Epithelial cell of esophagus (primary cell): ENCODE results near the gene PODXL2.
A peak's percentile ranks its signal among the peaks of the same experiment; 100 is the strongest.

Experiments
- DNase-seq: peaks from one replicate; pipeline ENCODE4 v3.0.0; 2010; ENCODE audit warnings: low read depth
- H3K4me3 ChIP-seq: 2 replicates; pipeline ENCODE4 v1.5.1; 2011; ENCODE audit warnings: mild to moderate bottlenecking, low read length, control low read depth
- TF ChIP-seq, protein P1 (sequence below): IDR thresholded peaks from 2 replicates; pipeline ENCODE4 v1.5.1; 2011; ENCODE audit warnings: low read depth, mild to moderate bottlenecking, low read length, control low read depth, inconsistent platforms; ENCODE audit not compliant: insufficient read depth; ENCODE audit errors: missing control alignments

The PODXL2 gene

DNA sequence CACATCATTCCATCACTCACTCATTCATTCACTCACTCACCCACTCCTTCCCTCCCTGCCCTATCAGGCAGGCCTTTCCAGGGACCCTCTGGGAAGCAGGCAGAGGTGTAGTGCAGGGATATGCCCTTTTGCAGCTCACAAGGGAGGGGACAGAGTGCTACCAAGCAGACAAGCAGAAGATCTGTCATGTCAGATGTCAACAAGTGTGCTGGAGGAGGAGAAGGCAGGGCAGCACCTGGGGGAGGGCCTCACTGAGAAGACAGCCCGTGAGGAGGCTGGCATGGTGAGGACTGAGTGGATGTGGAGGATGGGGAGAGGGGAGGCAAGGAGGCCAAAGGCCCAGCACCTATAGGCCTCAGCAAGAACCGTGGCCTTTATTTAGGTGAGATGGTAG is 59.0 kb downstream of the PODXL2 start:
- no peak for DNase-seq
- TF ChIP-seq, protein P1, sequence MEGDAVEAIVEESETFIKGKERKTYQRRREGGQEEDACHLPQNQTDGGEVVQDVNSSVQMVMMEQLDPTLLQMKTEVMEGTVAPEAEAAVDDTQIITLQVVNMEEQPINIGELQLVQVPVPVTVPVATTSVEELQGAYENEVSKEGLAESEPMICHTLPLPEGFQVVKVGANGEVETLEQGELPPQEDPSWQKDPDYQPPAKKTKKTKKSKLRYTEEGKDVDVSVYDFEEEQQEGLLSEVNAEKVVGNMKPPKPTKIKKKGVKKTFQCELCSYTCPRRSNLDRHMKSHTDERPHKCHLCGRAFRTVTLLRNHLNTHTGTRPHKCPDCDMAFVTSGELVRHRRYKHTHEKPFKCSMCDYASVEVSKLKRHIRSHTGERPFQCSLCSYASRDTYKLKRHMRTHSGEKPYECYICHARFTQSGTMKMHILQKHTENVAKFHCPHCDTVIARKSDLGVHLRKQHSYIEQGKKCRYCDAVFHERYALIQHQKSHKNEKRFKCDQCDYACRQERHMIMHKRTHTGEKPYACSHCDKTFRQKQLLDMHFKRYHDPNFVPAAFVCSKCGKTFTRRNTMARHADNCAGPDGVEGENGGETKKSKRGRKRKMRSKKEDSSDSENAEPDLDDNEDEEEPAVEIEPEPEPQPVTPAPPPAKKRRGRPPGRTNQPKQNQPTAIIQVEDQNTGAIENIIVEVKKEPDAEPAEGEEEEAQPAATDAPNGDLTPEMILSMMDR: no peak
- H3K4me3 ChIP-seq: no peak overlapping the region

DNA sequence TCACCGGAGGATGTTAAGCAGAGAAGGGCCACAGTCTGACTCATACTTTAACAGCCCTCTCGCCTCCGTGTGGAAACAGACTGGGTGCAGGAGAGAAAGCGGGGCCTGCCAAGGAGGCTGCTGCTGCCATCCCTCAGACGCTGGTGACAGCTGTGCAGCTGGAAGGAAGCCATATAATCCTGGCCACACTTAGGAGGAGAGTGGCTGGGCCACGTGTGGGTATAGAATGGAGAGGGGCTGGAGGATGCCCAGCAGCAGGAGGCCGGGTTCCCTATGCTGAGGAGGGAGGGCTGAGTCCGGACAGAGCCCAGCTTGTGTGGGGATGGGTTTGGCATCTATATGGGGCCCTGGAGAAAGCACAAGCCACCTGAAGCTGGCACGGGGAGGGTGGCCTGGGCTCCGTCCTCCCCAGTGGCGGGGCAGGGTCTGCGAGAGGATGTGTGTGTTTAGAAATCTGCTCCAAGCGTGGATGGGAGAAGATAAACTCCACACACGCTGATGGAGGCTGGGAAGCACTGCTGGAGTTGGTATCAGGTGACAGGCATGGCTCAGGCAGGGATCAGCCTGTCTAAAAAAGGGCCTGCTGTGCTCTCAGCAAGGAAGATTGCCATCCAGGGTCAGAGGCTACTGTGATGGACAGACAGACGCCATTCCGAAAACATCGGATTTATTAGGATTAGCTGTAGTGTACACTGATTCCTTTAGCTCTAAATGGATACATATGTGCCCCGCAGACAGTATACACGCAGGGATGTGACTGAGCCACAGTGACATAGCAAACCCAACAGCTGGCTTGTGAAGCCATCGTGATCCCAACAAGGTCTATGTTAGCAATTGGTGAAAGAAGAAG is 59.7 kb downstream of the PODXL2 start:
- H3K4me3 ChIP-seq: no peak overlapping the region
- TF ChIP-seq, protein P1: no peak
- DNase-seq: no peak

DNA sequence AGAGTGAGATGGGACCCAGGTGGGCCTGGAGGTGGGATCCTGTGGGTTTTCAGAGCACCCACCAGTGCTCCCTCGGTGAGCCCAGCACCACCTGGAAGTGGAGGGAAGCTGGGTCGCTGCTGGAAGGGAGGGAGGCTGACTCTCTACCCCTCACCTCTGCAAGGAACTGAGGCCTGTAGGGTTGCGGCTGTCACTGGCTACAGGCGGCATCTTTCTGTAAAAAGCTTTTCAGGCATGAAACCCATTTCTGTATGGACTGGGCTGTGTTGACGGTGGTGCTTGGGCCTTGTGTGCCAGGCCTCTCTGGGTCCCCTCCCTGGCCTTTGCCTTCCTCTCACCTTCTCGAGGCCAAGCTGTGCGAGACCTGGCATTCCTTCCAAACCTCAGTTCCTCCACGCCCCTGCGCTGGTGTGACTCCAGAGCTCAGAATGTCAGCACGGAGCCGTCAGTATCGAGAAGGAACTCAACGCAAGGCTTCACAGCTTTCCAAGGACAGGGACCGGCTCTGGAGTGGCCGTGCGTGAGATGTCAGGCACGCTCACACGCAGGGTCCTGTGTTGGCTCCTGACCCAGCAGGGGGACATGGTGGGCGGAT is 60.4 kb downstream of the PODXL2 start:
- DNase-seq: no peak
- TF ChIP-seq, protein P1: no peak
- H3K4me3 ChIP-seq: no peak overlapping the region

DNA sequence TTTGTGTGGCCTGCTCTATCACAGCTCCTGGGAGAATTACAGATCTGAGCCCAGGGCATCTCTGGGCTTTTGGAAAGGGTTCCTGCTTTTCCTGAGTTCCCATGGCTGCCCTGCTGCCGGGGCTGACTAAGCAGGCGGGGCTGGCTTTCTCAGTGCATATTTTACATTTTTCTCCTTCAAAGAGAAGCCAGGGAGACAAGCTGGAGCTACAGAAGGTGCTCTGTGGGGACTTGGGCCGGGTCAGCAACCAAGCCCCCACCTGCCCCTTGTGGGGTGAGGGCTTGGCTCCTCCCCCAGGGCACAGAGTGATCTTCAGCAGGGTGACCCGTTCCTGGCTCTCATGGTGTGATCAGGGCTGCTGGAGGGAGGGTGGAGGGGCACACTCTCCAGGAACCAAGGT is 61.1 kb downstream of the PODXL2 start:
- TF ChIP-seq, protein P1: no peak
- no peak overlapping the region for H3K4me3 ChIP-seq
- peak; percentile 68 for DNase-seq

DNA sequence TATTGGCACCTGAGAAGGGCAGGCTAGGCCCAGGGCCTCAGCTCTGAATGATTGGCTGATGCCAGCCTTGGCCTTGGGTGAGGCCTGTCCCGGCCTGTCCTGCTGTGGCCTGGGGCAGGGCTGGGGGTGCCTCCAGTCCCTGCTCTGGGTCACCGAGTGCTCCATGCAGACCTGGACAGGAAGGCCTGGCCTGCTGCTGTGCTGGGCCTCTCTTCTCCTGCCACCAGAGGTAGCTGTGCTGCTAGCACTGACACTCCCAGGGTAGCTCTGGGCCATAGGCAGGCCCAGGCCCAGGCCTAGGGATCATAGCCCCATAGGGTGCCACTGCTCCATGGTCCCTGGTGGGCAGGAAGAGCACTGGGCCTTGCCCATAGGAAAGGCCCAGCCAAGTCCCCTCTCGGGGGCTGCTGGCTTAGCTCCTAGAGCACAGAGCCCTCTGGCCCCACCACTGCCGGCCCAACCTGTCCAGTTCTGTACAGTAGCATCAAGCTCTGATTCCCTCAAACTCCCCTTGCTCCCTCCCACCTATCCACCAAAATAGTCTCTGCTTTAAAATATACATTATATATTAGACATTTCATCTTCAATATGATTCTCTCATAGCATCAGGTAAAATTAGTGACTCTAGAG is 62.0 kb downstream of the PODXL2 start:
- peak; percentile 77 for DNase-seq
- no peak overlapping the region for H3K4me3 ChIP-seq
- TF ChIP-seq, protein P1: peak; percentile 90

DNA sequence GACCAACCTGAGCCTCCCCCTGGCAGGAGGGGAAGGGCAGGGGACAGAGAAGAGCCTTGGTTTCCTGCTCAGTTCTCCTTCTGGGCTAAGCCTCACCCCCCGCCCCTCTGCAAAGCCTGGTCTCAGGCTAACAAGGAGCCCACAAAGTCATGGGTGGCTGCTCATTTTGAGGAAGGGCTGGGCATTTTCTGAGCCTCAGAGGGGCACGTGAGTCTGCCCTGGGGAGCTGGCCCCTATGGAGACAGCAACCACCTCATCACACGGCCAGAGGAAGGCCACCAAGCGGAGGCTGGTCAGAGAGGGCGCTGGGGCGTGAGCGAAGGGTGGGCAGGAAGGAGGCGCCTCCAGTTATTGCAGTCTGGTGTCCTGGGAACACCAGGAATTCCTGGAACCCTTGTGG is 62.5 kb downstream of the PODXL2 start:
- DNase-seq: no peak
- no peak overlapping the region for H3K4me3 ChIP-seq
- TF ChIP-seq, protein P1: no peak

DNA sequence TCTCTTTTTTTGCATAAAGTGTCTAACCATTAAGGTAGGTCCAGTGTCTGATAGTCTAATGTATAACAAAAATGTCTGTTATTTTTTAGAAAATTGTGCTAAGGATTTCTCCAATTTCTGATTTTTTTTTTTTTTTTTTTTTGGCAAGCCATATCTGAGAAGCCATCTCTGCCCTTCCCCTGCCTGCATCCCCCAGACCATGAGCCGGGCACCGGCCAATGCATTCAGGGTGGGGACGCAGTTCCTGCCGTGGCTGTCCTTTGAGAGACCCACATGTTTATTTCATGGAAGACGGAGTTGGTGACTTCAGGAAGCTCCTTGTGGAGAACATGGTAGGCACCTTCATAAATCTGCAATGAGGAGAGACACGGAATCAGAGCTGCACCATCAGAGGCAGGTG is 63.0 kb downstream of the PODXL2 start:
- H3K4me3 ChIP-seq: no peak overlapping the region
- no peak for DNase-seq
- TF ChIP-seq, protein P1: no peak
